AG04450 (cell line): ENCODE results near the gene ICAM5. TPM values are rescaled to one million over a fixed set of nuclear protein-coding genes. Genes with fewer than 3 reads are reported as not detected.

Source experiments
- CTCF ChIA-PET: fragments of 300-600, 350-600 bp; formaldehyde crosslinking; extraction: SDS; loops from one replicate; lab custom pipeline; 2022; ENCODE audit warnings: antibody characterized with exemption, inconsistent platforms; lab: Charles Lee
- POLR2A ChIA-PET: fragments of 350-600 bp; formaldehyde crosslinking; extraction: SDS; loops from one replicate; lab custom pipeline; 2021; ENCODE audit warnings: antibody characterized with exemption, inconsistent platforms; lab: Yijun Ruan, JAX
- DNase-seq: peaks from one replicate; pipeline ENCODE4 v3.0.0-alpha.2; 2011; ENCODE audit warnings: low read depth, low spot score
- H3K27ac ChIP-seq: one replicate; pipeline ENCODE4 v1.5.1; 2012; ENCODE audit warnings: low read depth, low read length, control low read depth
- H3K27me3 ChIP-seq: one replicate; pipeline ENCODE4 v1.6.0; 2012; ENCODE audit warnings: low read length; ENCODE audit not compliant: control insufficient read depth, insufficient read depth
- H3K4me3 ChIP-seq: 2 replicates; pipeline ENCODE4 v1.5.1; 2011; ENCODE audit warnings: mild to moderate bottlenecking, low read depth, low read length, control low read depth
- H3K9me3 ChIP-seq: 2 replicates; pipeline ENCODE4 v1.5.1; 2012; ENCODE audit warnings: low read length; ENCODE audit not compliant: control insufficient read depth, insufficient read depth
- polyA plus RNA-seq: library from polyadenylated mRNA; depleted of rRNA; stranded (reverse); fragments of >200 nt; gene quantifications from 2 replicates; pipeline ENCODE4 v1.2.3, GENCODE V29; 2011
- TF ChIP-seq, protein P1 (sequence below): IDR thresholded peaks from 2 replicates; pipeline ENCODE4 v1.5.1; 2011; ENCODE audit warnings: low read depth, low read length, control low read depth, inconsistent platforms

The ICAM5 gene
- polyA plus RNA-seq, 1 experiment, result 3.8 TPM

DNA sequence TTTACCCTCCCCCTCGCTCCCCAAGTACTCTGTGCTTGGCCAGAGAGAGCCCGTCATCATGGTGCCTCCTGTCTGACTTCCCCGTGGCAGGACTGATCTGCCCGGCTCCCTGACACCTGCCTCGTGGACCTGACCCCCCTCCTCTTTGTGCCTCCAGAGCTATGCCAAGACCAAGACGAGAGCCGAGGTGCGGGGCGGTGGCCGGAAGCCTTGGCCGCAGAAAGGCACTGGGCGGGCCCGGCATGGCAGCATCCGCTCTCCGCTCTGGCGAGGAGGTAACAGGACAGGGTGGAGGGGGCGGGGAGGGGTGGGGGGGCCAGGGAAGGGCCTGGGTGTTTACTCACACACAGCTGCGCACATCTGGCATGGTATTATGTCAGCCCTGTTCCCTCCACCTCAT, 33.2 kb upstream of the ICAM5 start:
- H3K4me3 ChIP-seq, result no peak overlapping the region
- DNase-seq, result no peak
- ChIA-PET CTCF (interaction anchor here (6.6 kb wide), 1 partner anchor 133 kb away, joined by 188 read pairs; no protein-coding TSS in a partner anchor), POLR2A (no interaction called here)
- TF ChIP-seq, protein P1, sequence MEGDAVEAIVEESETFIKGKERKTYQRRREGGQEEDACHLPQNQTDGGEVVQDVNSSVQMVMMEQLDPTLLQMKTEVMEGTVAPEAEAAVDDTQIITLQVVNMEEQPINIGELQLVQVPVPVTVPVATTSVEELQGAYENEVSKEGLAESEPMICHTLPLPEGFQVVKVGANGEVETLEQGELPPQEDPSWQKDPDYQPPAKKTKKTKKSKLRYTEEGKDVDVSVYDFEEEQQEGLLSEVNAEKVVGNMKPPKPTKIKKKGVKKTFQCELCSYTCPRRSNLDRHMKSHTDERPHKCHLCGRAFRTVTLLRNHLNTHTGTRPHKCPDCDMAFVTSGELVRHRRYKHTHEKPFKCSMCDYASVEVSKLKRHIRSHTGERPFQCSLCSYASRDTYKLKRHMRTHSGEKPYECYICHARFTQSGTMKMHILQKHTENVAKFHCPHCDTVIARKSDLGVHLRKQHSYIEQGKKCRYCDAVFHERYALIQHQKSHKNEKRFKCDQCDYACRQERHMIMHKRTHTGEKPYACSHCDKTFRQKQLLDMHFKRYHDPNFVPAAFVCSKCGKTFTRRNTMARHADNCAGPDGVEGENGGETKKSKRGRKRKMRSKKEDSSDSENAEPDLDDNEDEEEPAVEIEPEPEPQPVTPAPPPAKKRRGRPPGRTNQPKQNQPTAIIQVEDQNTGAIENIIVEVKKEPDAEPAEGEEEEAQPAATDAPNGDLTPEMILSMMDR, result no peak
- peaks cover 9% of the 10 kb centered on the region; the same call in 1 of the 2 replicates for H3K9me3 ChIP-seq
- no peaks in the 10 kb centered on the region for H3K27me3 ChIP-seq
- no peak overlapping the region for H3K27ac ChIP-seq

DNA sequence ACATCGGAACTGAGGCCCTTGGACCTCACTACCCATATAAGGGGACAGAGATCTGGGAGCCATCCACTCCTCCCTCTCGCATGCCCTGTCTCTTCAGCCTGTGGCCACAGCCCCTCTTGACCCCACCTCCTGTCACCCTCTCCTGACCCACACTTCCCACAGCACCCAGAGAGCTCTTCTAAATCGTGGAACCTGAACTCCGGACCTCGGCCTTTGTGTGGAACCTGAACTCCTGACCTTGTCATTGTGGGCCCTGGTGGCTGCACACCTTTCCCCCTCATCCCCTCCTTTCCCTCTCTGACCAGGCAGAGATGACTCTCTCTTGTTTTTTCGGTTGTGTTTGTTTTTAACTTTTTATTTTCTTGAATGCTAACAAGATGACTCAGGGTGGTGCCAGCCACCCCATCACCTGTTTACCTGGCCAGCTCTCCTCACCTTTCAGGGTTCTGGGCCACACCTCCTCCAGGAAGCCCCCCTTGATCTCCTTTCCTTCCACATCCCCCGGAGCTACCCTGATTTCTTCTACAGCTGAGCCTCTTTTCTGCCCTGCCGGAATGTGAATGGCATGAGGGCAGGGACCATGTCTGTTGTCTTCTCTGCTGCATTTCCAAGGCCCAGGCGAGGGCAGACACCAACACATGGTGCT, 32.7 kb upstream of the ICAM5 start:
- TF ChIP-seq, protein P1, result no peak
- Histone ChIP-seq H3K27me3 (no peaks in the 10 kb centered on the region), H3K4me3 (no peak overlapping the region), H3K9me3 (peaks cover 9% of the 10 kb centered on the region; the same call in 1 of the 2 replicates), H3K27ac (no peak overlapping the region)
- ChIA-PET POLR2A (no interaction called here), CTCF (interaction anchor here (6.6 kb wide), 1 partner anchor 133 kb away, joined by 188 read pairs; no protein-coding TSS in a partner anchor)
- no peak for DNase-seq

DNA sequence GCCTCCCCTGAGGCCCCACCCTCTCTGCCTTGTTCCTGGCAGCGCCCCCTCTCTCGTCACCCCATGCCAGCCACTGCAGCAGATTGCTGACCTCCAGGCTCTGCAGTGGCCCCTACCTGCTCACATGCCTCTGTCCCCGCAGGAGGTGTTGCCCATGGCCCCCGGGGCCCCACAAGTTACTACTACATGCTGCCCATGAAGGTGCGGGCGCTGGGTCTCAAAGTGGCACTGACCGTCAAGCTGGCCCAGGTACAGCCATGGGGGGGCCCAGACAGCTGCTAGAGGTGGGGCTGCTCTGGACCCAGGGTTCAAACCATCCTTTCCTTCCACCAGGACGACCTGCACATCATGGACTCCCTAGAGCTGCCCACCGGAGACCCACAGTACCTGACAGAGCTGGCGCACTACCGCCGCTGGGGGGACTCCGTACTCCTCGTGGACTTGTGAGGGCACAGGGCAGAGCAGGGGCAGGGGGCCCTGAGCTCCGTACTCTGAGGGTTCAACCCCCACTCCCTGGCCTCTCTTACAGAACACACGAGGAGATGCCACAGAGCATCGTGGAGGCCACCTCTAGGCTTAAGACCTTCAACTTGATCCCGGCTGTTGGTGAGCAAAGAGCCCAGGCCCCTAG, 31.6 kb upstream of the ICAM5 start:
- H3K4me3 ChIP-seq, result no peak overlapping the region
- TF ChIP-seq, protein P1, result no peak
- ChIA-PET CTCF (interaction anchor here (0.5 to 6.6 kb wide), 37 partner anchors 8 to 687 kb away, joined by 3 to 188 read pairs (median 4); partner anchors contain the start of genes CDC37, DNMT1, ICAM1 and ICAM5), POLR2A (interaction anchor here (0.6 to 2.0 kb wide), 9 partner anchors 13 to 132 kb away, joined by 3 to 18 read pairs (median 4); partner anchors contain the start of genes ICAM1, RAVER1, S1PR2 and TYK2)
- H3K27ac ChIP-seq, result no peak overlapping the region
- peaks cover 4% of the 10 kb centered on the region; the same call in 1 of the 2 replicates for H3K9me3 ChIP-seq
- no peak for DNase-seq
- no peaks in the 10 kb centered on the region for H3K27me3 ChIP-seq

- TF ChIP-seq, protein P1, result peak; percentile 77
- H3K27ac ChIP-seq, result no peak overlapping the region
- peak; percentile 53 for DNase-seq
- peaks cover 4% of the 10 kb centered on the region; the same call in 1 of the 2 replicates for H3K9me3 ChIP-seq
- no peaks in the 10 kb centered on the region for H3K27me3 ChIP-seq
- H3K4me3 ChIP-seq, result no peak overlapping the region
- CTCF ChIA-PET, result interaction anchor here (0.6 to 6.6 kb wide), 43 partner anchors 9 to 168 kb away, joined by 3 to 188 read pairs (median 4); partner anchors contain the start of genes CDC37, DNMT1, ICAM1 and ICAM5
- POLR2A ChIA-PET, result interaction anchor here (0.6 to 2.0 kb wide), 11 partner anchors 12 to 169 kb away, joined by 3 to 18 read pairs (median 4); partner anchors contain the start of genes CDC37, ICAM1, RAVER1 and S1PR2
Measured at GRCh38 chr19:10259162-10259905, 30.4 kb upstream of the ICAM5 start.
